Activated naive CD8-positive, alpha-beta T cell treated with anti-CD3 and anti-CD28 coated beads, Interleukin-2, amount 50 U/mL, for 24 hours (primary cell): ENCODE results near the gene ZNF112.

Experiments used
- ATAC-seq: fragments of 150-1000 bp; cut with Tn5 transposase; one replicate; pipeline ENCODE4 v1.10.0; 2021
- DNase-seq: peaks from one replicate; pipeline ENCODE4 v3.0.0; 2021
- H3K27ac Mint-ChIP-seq: one replicate; pipeline ENCODE4 v1.8.0; 2021; ENCODE audit warnings: mild to moderate bottlenecking, mixed read lengths
- H3K27me3 Mint-ChIP-seq: one replicate; pipeline ENCODE4 v1.8.0; 2021; ENCODE audit warnings: mixed read lengths
- H3K36me3 Mint-ChIP-seq: one replicate; pipeline ENCODE4 v1.8.0; 2021; ENCODE audit warnings: low read depth, mixed read lengths
- H3K4me1 Mint-ChIP-seq: one replicate; pipeline ENCODE4 v1.8.0; 2021; ENCODE audit warnings: mixed read lengths
- H3K4me3 Mint-ChIP-seq: one replicate; pipeline ENCODE4 v1.8.0; 2021; ENCODE audit warnings: mild to moderate bottlenecking, moderate library complexity, mixed read lengths
- H3K9me3 Mint-ChIP-seq: one replicate; pipeline ENCODE4 v1.8.0; 2021; ENCODE audit warnings: mixed read lengths

ZNF112 gene

DNA sequence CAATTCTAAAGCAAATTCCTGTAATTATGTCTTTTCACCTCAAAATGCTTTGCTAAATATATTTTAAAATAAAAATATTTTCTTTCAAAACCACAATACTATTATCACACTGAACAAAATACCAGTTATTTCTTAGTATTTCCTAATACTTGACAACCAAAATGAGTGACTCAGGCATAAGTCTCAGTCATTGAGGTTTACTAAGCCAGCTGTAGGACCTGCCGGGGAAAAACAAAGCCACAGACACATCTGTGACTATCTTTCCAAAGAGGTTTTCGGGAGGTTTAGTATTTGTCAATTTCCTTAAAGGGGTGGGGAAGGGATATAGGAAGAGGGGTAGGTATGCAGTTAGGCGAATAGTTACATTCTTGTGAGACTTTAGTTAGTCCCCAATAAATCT, 48.5 kb downstream of the ZNF112 start:
- Mint-ChIP-seq H3K4me1 (peaks cover 21% of the 10 kb centered on the region), H3K27me3 (peaks cover 7% of the 10 kb centered on the region), H3K27ac (no peak overlapping the region), H3K9me3 (peaks cover 29% of the 10 kb centered on the region), H3K36me3 (peaks cover 5% of the 10 kb centered on the region), H3K4me3 (no peak overlapping the region)
- ATAC-seq: no peak
- DNase-seq: no peak

DNA sequence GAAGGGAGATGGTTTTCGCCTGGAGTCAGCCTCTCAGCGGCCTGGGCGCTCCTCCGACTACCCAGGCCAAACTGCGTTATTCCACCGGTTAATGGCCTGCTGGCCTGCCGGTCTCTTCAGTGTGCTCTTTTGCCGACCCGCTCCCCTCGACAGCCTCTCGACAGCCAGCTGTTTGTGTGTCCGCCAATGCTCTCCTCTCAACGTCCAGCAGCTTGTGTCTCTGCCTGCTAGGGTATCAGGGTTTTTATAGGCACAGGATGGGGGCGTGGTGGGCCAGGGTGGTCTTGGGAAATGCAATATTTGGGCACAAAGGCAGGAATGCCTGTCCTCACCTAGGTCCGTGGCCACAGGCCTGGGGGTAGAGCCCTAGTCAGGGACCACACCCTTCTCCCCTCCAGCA, 50.2 kb downstream of the ZNF112 start:
- Mint-ChIP-seq H3K9me3 (peaks cover 33% of the 10 kb centered on the region), H3K36me3 (peaks cover 15% of the 10 kb centered on the region), H3K4me3 (no peak overlapping the region), H3K4me1 (peaks cover 21% of the 10 kb centered on the region), H3K27ac (no peak overlapping the region), H3K27me3 (peaks cover 5% of the 10 kb centered on the region)
- DNase-seq: no peak
- no peak for ATAC-seq

DNA sequence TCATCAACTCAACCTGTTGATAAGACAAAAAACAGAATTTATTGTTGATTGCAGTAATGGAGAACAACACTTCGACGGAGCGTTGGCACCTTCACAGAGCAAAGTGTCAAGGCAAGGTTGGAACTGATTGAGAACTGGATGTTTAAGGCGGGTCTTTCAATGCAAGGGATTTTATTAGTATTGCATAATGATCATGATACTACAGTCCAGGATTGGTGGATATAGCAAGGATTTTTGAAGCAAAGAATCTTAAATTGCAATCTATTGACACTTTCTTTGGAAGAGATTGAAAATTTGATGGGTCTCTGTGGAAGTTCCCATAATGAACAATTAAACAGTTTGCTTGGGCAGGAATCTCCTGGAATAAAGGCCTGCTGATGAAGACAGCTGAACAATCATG, 51.0 kb downstream of the ZNF112 start:
- Mint-ChIP-seq H3K9me3 (peaks cover 37% of the 10 kb centered on the region), H3K4me1 (peaks cover 21% of the 10 kb centered on the region), H3K27ac (no peak overlapping the region), H3K27me3 (peaks cover 3% of the 10 kb centered on the region), H3K36me3 (peaks cover 23% of the 10 kb centered on the region), H3K4me3 (peak overlapping the region; percentile 36)
- no peak for DNase-seq
- ATAC-seq: no peak

DNA sequence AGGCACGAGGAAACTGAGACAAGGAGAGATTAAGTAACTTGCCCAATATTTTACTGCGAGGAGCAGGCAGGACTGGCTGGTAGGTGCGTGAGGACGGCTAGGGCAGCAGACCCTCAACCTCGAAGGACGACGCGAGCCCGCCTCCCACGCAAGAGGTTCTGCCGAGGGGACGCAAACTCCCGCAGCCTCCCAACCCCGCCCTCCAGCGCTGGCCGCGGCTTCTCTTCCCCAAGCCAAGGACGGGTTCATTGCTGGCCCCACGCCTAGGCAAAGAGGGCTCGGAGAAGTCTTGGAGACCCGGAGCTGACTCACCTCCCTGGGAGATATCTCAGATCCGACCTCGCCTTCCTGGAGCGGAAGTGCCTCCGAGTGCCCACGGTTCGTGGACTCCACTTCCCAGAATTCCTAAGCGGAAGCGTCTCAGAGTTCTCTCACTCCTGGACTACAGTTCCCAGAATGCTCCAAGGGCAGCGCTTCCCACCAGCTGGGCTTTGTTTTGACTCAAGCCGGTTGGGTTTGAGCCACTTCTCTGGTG, 51.8 kb downstream of the ZNF112 start, which contains the start of gene ZNF235:
TSS of gene ZNF235 (minus strand) at position 367 of the 535 bp plus-strand sequence. CDS start 1,621 bp downstream, outside the sequence.
- Mint-ChIP-seq H3K4me1 (peaks cover 21% of the 10 kb centered on the region), H3K27me3 (peaks cover 3% of the 10 kb centered on the region), H3K9me3 (peaks cover 33% of the 10 kb centered on the region), H3K36me3 (peaks cover 30% of the 10 kb centered on the region), H3K27ac (peak within 1 kb of the TSS; percentile 87), H3K4me3 (peak within 1 kb of the TSS; percentile 86)
- peak; percentile 69 for DNase-seq
- ATAC-seq: peak; percentile 96

DNA sequence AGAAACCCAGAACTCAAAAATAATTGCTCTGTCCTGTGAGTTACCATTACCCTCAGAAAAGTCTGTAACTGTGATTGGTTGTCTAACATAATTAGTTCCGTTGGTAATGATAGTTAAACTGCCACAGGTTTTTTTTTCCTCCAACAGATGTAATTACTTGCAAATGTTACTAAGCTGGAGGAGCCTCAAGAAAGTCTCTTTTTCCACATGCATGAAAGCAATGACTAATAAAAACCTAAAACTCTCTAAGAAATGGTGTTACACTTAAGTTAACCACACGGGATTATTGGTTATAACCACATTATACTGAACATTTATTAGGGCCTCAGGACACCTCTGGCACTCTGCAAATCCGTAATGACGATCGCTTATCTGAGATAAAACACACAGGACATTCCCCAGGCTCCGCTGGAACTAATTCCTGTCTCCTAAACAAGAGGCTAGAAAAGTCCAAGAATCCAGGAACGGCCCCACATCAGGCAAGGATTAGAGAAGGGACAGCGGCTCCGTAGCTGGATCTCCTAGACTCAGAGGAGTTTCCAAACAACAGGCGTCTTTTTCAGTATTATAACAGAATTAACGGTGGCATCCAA, 52.4 kb downstream of the ZNF112 start:
- peaks cover 37% of the 10 kb centered on the region for H3K36me3 Mint-ChIP-seq
- H3K9me3 Mint-ChIP-seq: peaks cover 28% of the 10 kb centered on the region
- H3K4me1 Mint-ChIP-seq: peaks cover 21% of the 10 kb centered on the region
- H3K27me3 Mint-ChIP-seq: peaks cover 3% of the 10 kb centered on the region
- peak overlapping the region; percentile 86 for H3K4me3 Mint-ChIP-seq
- ATAC-seq (peak; percentile 38), DNase-seq (no peak)
- H3K27ac Mint-ChIP-seq: peak overlapping the region; percentile 87

DNA sequence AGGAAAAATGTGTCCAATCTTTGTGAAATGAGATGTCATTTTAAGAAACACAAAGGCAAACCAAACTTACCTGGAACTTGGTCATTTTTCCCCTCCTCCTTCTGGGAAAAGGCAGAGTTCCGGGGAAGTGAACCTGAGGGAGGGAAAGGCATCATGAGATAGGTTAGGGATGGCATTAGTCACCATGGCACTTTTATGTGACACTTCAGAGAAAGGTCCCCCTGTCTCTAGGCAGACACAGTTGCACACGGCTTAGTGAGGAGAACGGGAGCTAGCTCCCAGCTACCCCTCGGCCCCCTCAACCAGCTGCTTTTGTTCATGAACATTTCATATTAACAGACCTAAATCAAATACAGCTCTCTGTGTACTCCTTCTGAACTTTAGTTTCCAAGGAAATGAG, 53.2 kb downstream of the ZNF112 start:
- no peak overlapping the region for H3K4me3 Mint-ChIP-seq
- H3K36me3 Mint-ChIP-seq: peaks cover 41% of the 10 kb centered on the region
- H3K27ac Mint-ChIP-seq: no peak overlapping the region
- H3K9me3 Mint-ChIP-seq: peaks cover 23% of the 10 kb centered on the region
- peaks cover 21% of the 10 kb centered on the region for H3K4me1 Mint-ChIP-seq
- DNase-seq (no peak), ATAC-seq (no peak)
- H3K27me3 Mint-ChIP-seq: no peaks in the 10 kb centered on the region

DNA sequence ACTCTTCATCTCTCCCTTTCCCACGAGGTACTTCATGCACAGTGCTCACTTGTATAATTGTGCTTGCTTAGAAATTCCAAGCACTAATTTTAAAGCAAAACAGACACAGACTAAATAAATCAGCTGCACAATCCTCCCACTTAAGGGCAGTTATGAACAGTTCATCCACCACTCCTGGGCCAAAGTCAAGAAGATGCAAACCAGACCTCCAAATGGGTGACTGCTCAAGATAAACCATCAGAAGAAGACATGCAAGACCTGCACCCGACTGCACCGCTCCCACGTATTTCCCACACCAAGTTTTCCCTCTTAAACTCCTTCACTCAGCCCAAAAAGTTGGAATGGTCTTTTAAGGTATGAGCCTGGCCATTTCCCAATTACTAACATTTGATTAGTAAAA, 71.5 kb downstream of the ZNF112 start:
- H3K4me3 Mint-ChIP-seq: no peak overlapping the region
- no peaks in the 10 kb centered on the region for H3K4me1 Mint-ChIP-seq
- peaks cover 57% of the 10 kb centered on the region for H3K36me3 Mint-ChIP-seq
- H3K9me3 Mint-ChIP-seq: peaks cover 79% of the 10 kb centered on the region
- ATAC-seq (no peak), DNase-seq (no peak)
- no peaks in the 10 kb centered on the region for H3K27me3 Mint-ChIP-seq
- H3K27ac Mint-ChIP-seq: no peak overlapping the region

DNA sequence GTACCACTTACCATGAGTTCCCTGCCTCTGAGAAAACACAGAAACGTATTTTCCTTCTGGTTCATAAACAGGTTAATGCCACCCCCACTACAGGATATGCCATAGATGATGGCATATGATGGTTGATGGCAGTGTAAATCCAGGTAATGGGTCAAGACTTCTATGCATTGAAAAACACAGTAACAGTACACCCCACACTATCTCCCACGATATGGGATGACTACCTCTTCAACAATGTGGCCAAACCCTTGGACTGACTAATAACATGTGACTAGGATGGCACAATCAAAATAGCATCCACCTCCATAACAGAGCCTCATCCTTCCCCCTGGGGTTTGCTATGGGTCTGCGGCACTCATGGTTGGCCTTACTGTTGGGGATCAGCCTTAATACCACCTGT, 73.6 kb downstream of the ZNF112 start:
- Mint-ChIP-seq H3K27me3 (no peaks in the 10 kb centered on the region), H3K4me3 (no peak overlapping the region), H3K4me1 (no peaks in the 10 kb centered on the region), H3K27ac (no peak overlapping the region), H3K36me3 (peaks cover 51% of the 10 kb centered on the region), H3K9me3 (peaks cover 76% of the 10 kb centered on the region)
- DNase-seq (no peak), ATAC-seq (no peak)

DNA sequence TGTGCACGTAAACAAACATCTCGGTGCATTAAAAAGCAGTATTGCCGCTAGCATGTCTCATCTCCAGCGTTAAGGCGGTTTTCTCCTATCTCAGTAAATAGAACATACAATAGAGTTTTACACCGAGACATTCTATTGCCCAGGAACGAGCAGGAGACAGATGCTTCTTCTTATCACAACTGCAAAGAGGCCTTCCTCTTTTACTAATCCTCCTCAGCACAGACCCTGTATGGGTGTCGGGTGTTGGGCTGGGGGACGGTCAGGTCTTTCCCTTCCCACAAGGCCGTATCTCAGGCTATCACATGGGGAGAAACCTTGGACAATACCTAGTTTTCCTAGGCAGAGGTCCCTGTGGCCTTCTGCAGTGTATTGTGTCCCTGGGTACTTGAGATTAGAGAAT, 75.6 kb downstream of the ZNF112 start:
- Mint-ChIP-seq H3K9me3 (peaks cover 70% of the 10 kb centered on the region), H3K4me3 (no peak overlapping the region), H3K36me3 (peaks cover 48% of the 10 kb centered on the region), H3K27ac (no peak overlapping the region), H3K4me1 (no peaks in the 10 kb centered on the region), H3K27me3 (no peaks in the 10 kb centered on the region)
- ATAC-seq (no peak), DNase-seq (no peak)

DNA sequence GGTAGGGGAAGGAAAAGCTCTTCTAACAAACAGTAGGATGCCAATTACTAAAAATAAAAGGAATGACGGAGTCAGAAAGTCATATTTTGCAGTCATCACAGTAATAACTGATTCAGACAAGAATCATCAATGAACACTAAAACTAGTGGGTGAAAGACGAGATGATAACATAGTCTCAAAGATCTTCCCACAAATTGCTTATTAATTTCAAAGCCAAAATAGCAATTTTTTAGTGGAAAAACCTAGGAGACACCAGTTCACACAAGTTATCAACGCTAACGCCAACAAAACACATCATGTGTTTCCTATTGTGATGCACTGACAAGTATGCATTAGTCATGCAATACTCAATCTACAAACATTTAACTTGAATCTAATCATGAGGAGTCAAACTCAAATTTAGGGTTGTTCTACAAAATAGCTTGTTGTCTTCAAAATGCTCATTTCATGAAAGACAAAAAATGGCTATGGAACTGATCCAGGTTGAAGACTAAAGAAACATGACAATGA, 78.2 kb downstream of the ZNF112 start:
- Mint-ChIP-seq H3K4me1 (no peaks in the 10 kb centered on the region), H3K36me3 (peaks cover 58% of the 10 kb centered on the region), H3K27me3 (no peaks in the 10 kb centered on the region), H3K4me3 (no peak overlapping the region), H3K27ac (no peak overlapping the region), H3K9me3 (peaks cover 72% of the 10 kb centered on the region)
- ATAC-seq: no peak
- DNase-seq: no peak

DNA sequence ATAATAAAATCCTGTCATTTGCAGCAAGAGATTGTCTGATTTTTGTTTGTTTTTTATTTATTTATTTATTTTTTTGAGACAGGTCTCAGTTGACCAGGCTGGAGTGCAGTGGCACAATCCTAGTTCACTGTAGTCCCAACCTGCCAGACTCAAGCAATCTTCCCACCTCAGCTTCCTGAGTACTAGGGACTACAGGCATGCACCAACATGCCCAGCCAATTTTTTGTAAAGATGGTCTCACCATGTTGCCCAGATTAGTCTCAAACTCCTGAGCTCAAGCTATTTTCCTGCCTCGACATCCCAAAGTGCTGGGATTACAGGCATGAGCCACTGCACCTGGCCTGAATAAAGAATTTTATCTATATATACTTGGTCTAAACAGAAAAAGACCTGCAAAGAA, 79.1 kb downstream of the ZNF112 start:
- H3K4me1 Mint-ChIP-seq: no peaks in the 10 kb centered on the region
- H3K27ac Mint-ChIP-seq: no peak overlapping the region
- no peak overlapping the region for H3K4me3 Mint-ChIP-seq
- DNase-seq: no peak
- H3K9me3 Mint-ChIP-seq: peaks cover 74% of the 10 kb centered on the region
- no peaks in the 10 kb centered on the region for H3K27me3 Mint-ChIP-seq
- ATAC-seq: no peak
- H3K36me3 Mint-ChIP-seq: peaks cover 63% of the 10 kb centered on the region
